GM18526 (cell line): ENCODE measurements around the gene PGC.
A peak's percentile ranks its signal among the peaks of the same experiment; 100 is the strongest.

ENCODE experiments used
- POLR2A ChIP-seq: IDR thresholded peaks from 3 replicates; pipeline ENCODE4 v1.6.1; 2011; ENCODE audit not compliant: insufficient read length; ENCODE audit errors: extremely low read depth

Gene PGC

DNA sequence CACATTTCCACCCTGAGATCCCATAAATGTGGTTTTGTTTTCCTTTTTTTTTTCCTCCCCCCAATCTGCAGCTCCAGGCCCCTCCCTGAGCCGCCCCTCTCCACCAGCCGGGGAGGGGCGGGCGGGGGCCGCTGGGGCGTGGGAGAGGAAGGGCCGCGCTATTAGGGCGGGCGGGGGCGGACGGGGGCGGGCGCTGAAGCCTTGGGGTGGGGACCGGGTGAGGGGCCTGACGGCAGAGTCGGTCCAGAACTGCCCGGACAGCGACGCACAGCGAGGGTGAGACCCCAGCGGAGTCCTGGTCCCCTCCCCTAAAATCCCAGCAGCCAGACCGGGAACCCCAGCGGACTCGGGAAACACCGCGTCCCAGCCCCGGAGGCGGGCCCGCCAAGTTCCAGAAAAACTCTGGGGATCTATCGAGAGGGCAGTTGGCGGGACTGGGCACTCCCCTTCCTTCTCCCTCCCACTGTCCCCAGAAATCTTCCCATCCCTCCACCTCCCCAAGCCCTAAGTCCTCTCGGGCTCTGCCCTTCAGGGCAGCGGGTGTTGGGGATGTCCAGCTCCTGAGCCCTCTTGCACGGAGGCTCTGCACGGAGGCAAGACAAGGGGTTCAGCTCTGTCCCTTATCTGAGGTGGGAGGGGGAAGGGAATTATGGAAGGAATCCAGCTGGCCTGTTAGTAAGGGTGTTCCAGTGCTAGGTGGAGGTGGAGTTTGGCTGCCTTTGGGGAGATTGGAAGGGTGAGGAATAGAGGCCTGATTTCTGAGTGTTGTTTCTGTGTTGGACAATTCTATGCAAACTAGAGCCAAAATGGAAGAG is 33.6 kb upstream of the PGC start, which contains the start of gene PRICKLE4:
PRICKLE4 (plus strand) TSS at position 232 of the 815 bp plus-strand sequence. CDS start 2,692 bp downstream, outside the sequence.
- no peak for TF ChIP-seq POLR2A

GRCh38 chr6:41779788-41780550 is 32.8 kb upstream of the PGC start, which contains the start of gene FRS3:
Gene FRS3, minus strand, starts transcription at chr6:41779900. Its CDS starts 2,913 bp downstream, at chr6:41776987.
- TF ChIP-seq POLR2A, result peak; percentile 43

DNA sequence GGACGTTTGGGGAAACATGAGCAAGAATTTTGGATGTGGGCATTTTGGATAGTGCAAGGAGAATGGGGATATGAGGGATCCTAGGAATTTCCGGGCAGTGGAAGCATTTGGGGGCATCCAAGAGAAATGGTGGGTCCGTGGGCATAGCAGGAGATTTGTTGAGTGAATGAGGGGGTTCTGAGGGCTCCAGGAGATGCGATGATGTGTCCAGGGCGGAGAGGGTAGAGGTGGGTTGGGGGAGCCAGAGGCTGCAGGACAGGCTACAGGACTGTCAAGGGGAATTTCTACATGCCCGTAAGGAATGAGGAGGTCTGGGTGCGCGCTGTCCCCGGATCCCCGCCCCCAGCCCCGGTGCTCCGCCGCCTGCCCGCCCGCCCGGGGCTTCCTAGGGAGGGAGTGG is 32.1 kb upstream of the PGC start:
- TF ChIP-seq POLR2A, result no peak

DNA sequence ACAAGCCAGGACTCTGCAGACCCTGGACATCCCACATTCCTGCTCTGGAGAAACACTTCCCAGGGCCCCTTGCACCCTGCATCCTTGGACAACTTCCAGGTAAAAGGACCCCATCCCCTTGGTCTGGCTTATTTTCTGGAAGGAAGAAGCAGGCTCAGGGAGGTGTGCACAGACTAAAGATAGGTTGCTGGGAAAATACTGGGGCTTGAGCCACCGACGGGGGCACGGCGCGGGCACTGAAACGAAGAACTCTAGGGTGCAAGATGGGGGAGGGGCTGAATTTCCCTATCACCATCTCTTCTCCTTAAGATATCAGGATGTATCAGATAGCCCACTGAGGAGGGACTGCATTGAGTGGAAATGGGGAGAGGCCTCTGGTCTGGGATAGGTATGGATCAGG is 31.7 kb upstream of the PGC start:
- TF ChIP-seq POLR2A, result no peak

GRCh38 chr6:41777551-41778285 is 30.5 kb upstream of the PGC start:
- TF ChIP-seq POLR2A, result no peak

DNA sequence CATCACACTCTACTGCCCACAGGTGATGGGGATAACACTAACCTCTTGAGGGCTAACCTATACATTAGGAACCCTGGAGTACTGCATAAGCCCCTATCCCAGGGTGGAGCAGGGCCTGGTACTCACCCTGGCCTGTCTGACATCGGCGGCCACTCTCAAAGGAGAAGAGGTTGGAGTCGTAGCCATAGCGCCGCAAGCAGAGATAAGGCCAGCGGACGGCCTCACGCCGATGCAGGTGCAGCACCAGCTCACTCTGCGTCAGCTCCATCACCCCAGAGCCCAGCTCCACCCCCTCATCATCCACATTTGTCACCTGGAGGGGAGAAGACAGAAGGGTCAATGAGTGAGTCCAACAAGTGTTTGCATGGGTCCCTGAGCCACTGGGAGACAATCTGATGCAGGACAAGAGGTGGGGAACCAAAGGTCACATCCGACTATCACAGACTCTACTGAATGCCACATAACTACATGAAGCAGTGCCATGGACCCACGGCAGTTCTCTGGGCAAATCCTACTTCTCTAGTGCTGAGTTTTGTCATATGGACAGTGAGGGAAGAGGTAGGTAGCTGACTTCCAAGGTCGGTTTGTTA is 28.2 kb upstream of the PGC start:
- TF ChIP-seq POLR2A, result no peak

DNA sequence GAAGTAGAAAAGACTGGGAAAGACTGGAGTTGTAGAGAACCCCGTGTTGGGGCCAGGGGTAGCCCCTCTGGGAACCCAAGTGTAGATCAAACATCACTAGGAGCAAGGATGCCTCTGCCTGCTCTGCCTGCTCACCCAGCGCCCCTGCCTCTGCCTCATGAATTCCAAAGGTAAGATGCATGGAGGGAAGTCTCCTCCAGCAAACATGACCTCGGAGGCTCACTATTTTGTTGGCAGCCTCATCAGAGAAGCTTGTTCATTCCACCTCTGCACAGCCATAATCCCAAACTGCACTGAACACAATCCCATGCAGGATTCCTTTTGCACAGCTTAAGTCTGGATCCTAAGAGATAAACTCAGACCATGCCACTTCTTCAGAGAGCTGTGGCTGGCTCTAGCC is 27.6 kb upstream of the PGC start:
- TF ChIP-seq POLR2A, result no peak

GRCh38 chr6:41771058-41771983 is 24.1 kb upstream of the PGC start:
- no peak for TF ChIP-seq POLR2A

GRCh38 chr6:41770381-41771057 is 23.3 kb upstream of the PGC start:
- TF ChIP-seq POLR2A, result no peak

GRCh38 chr6:41769376-41769775 is 22.2 kb upstream of the PGC start:
- no peak for TF ChIP-seq POLR2A

DNA sequence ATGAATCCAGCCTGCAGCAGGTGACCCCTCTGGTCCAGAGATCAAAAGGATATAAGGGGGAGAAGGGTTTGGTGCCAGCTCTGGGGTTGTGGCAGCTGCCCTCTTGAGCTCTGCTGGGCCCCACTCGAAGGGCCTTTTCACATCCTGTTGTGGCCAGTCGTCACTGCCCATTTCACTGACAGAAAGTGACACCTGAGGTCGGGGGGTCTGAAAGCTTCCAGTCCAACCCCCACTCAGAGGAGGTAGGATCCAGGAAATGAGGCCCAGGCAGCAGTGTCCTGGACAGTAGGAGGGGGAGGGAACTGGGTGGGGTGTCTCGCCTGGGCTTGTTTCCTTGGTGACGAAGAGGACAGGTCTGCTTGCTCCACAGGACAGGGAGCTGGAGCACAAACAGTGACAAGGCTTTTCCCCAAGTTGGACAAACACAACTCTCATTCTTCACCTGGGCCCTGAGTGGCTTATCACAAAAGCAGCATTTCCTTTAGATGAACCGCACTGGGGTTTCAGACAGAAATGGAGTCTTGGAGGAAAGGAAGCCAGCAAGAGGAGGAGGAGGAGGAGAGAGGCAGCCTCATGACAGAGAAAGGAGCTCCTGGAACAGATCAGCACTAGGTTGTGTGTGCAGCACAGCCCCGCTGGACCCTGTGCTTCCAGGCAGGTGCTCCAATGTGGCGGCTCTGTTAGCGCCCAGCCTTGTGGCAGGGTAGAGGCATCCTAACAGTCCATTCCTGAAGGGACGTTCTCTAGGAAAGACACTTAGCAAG is 21.5 kb upstream of the PGC start:
- no peak for TF ChIP-seq POLR2A

DNA sequence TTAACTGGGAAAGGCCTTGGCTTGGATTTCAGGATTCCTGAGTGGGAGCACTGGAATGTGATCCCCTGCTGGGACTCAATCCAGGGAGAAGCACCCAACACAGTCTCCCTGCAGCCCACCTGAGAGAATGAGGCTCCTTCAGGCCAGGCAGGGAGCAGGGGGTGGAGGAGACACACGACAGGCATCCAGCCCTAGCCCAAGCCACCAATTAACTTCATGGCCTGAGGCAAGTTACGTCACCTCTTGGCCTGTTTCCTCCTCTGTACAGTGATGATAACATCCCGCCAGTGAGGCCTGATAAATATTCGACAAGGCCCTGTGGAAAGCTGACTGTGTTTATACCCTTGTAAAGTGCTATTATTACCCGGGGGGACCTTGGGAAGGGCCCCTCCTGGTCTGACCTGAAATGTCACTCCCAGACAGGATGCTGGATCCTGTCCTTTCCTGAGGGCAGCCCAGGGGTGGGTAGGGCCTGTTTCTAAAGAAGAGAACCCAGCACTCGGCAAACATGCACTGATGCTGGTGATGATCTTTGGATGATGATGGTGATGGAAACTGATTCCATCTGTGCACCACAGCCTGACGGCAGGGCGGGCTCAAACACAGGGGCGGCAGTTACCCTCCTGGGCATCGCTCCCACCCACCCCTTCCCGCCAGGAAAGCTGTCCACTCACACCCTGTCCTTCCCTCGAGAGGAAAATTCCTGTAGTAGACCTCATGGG is 20.1 kb upstream of the PGC start:
- no peak for TF ChIP-seq POLR2A
